NCI-H510A treated with DMSO at 0.1 percent for 48 hours (cell line): Measurements from ENCODE around the gene FLAD1.

ENCODE experiments used
- DNase-seq: peaks from one replicate; lab custom pipeline; 2025; lab: John Stamatoyannopoulos, UW

Gene FLAD1

GRCh38 chr1:155038602-155039307 lies 55.6 kb downstream of the FLAD1 start:
- peak; percentile 12 for DNase-seq

GRCh38 chr1:155039308-155039669 lies 56.1 kb downstream of the FLAD1 start:
- DNase-seq: no peak

- no peak for DNase-seq
Observed at GRCh38 chr1:155040358-155041093, 57.4 kb downstream of the FLAD1 start.
